ENCODE results near the gene ERMAP.

DNA sequence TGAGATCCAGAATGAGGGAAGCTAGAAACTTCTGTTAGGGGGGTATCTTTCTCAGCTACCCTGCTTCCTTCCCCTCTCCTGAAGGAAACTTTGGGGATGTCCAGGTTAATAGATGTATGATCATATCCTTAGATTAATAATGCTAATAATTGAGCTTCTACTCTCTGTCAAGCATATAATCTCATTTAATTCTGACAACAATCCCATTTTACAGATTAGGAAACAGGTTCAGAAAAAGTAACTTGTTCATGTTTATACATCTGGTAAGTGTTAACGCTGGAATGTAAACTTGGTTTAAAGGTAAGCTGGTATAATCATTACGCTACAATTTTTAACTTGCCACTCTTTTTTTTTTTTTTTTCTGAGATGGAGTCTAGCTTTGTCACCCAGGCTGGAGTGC is 33.8 kb upstream of the ERMAP start:
- no peak for TF ChIP-seq POLR2A (IDR thresholded peaks at IDR 0.05)
- TF ChIP-seq, protein P1, sequence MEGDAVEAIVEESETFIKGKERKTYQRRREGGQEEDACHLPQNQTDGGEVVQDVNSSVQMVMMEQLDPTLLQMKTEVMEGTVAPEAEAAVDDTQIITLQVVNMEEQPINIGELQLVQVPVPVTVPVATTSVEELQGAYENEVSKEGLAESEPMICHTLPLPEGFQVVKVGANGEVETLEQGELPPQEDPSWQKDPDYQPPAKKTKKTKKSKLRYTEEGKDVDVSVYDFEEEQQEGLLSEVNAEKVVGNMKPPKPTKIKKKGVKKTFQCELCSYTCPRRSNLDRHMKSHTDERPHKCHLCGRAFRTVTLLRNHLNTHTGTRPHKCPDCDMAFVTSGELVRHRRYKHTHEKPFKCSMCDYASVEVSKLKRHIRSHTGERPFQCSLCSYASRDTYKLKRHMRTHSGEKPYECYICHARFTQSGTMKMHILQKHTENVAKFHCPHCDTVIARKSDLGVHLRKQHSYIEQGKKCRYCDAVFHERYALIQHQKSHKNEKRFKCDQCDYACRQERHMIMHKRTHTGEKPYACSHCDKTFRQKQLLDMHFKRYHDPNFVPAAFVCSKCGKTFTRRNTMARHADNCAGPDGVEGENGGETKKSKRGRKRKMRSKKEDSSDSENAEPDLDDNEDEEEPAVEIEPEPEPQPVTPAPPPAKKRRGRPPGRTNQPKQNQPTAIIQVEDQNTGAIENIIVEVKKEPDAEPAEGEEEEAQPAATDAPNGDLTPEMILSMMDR (IDR thresholded peaks at IDR 0.05) = no peak

All from Peyer's patch (tissue), 4 donors.